ENCODE measurements around the gene BCR.

The BCR gene

DNA sequence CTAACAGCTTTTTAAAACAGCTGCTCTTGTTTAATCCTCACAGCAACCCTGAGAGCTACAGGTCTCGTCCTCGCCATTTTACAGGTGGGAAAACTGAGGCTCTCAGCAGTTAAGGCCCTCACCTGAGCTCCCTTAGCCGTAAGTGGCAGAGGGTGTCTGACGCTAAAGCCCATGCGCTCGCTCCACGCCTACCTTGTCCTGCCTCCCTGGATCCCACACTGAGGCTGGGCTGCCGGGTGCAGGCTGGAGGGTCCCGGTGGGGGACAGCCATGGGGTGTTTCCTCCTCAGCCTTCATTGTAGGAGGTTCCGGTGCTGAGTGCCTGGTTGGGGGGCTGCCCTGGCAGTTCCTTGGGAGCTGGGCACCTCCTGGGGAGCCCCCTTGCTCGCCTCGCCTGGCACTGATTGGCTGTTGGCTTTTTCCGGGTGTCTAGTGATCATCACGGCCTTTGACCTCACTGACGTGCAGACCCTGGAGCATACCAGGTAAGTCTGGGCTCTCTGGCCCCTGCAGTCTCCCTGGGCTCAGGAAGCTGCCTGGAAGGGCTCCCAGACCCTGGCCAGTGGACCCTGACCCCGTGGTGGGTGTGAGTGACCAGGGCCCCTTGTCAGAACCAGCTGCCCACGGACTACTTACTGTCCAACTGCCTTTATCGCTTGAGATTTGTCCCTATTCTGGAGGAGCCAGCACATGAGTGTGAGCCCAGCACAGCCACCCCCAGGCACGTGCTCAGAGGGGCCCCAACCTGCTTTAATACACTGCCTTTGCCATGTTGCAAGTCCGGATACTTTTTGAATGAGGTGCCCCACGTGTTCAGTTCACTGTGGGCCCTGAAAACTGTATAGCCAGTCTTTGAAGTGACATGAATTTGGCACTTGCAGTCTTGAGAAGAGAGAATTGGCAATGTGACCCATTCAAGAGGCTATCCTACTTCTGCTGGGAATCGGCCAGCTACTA is 22.5 kb upstream of the BCR start:
- H3K4me3 ChIP-seq (ENCODE audit: low read depth, low read length): no peak overlapping the region
- TF ChIP-seq, protein P1, sequence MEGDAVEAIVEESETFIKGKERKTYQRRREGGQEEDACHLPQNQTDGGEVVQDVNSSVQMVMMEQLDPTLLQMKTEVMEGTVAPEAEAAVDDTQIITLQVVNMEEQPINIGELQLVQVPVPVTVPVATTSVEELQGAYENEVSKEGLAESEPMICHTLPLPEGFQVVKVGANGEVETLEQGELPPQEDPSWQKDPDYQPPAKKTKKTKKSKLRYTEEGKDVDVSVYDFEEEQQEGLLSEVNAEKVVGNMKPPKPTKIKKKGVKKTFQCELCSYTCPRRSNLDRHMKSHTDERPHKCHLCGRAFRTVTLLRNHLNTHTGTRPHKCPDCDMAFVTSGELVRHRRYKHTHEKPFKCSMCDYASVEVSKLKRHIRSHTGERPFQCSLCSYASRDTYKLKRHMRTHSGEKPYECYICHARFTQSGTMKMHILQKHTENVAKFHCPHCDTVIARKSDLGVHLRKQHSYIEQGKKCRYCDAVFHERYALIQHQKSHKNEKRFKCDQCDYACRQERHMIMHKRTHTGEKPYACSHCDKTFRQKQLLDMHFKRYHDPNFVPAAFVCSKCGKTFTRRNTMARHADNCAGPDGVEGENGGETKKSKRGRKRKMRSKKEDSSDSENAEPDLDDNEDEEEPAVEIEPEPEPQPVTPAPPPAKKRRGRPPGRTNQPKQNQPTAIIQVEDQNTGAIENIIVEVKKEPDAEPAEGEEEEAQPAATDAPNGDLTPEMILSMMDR (IDR thresholded peaks at IDR 0.05; ENCODE audit: low read depth, low read length): no peak

- TF ChIP-seq, protein P1 (IDR thresholded peaks at IDR 0.05; ENCODE audit: low read depth, low read length): no peak
- no peak overlapping the region for H3K4me3 ChIP-seq (ENCODE audit: low read depth, low read length)
These were observed 21.6 kb upstream of the BCR start for GRCh38 chr22:23158516-23159290.

DNA sequence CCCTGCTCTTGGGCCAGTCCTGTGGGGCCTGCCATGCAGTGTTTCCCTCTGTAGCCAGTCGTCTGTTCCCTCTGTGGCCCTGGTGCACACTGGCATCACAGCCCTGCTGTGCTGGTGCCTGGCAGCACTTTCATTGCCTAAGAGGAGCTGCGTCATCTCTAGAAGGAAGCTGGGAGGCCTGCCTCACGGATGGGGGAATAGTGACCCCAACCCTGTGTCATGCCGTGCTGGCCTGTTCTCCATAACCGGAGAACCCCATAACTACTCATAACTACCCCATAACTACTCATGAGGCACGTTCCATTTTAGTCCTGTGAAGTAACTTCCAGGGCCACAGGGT is 21.0 kb upstream of the BCR start:
- no peak overlapping the region for H3K4me3 ChIP-seq (ENCODE audit: low read depth, low read length)
- TF ChIP-seq, protein P1 (IDR thresholded peaks at IDR 0.05; ENCODE audit: low read depth, low read length): no peak

GRCh38 chr22:23161029-23161428 is 19.3 kb upstream of the BCR start:
- TF ChIP-seq, protein P1 (IDR thresholded peaks at IDR 0.05; ENCODE audit: low read depth, low read length): no peak
- no peak overlapping the region for H3K4me3 ChIP-seq (ENCODE audit: low read depth, low read length)

- TF ChIP-seq, protein P1 (IDR thresholded peaks at IDR 0.05; ENCODE audit: low read depth, low read length): no peak
- H3K4me3 ChIP-seq (ENCODE audit: low read depth, low read length): no peak overlapping the region
These were observed 18.7 kb upstream of the BCR start for GRCh38 chr22:23161574-23161973.

GRCh38 chr22:23163665-23164064 is 16.6 kb upstream of the BCR start:
- H3K4me3 ChIP-seq (ENCODE audit: low read depth, low read length): no peak overlapping the region
- TF ChIP-seq, protein P1 (IDR thresholded peaks at IDR 0.05; ENCODE audit: low read depth, low read length): no peak

GRCh38 chr22:23164091-23164490 is 16.2 kb upstream of the BCR start:
- TF ChIP-seq, protein P1 (IDR thresholded peaks at IDR 0.05; ENCODE audit: low read depth, low read length): no peak
- no peak overlapping the region for H3K4me3 ChIP-seq (ENCODE audit: low read depth, low read length)

All from WI38 (cell line).